IMR-90 (cell line): Measurements from ENCODE around the gene TBX15.

Experiments
- BHLHE40 ChIP-seq: fragments of 150-350 bp; IDR thresholded peaks from 2 replicates; pipeline ENCODE4 v1.6.1; 2016; ENCODE audit warnings: mild to moderate bottlenecking, low read depth, low read length
- CEBPB ChIP-seq: IDR thresholded peaks from 2 replicates; pipeline ENCODE4 v1.6.1; 2012; ENCODE audit warnings: low read depth, low read length, improper control_type of control experiment
- CHD1 ChIP-seq: IDR thresholded peaks from 2 replicates; pipeline ENCODE4 v1.6.1; 2012; ENCODE audit warnings: low read depth, low read length, improper control_type of control experiment
- FOS ChIP-seq: fragments of 150-350 bp; IDR thresholded peaks from 2 replicates; pipeline ENCODE4 v1.6.1; 2016; ENCODE audit warnings: low read depth, low read length
- MAFK ChIP-seq: IDR thresholded peaks from 2 replicates; pipeline ENCODE4 v1.6.1; 2012; ENCODE audit warnings: low read depth, low read length, improper control_type of control experiment
- MXI1 ChIP-seq: IDR thresholded peaks from 2 replicates; pipeline ENCODE4 v1.6.1; 2012; ENCODE audit warnings: low read depth, mild to moderate bottlenecking, low read length, moderate library complexity, borderline replicate concordance
- POLR2A ChIP-seq: IDR thresholded peaks from 2 replicates; pipeline ENCODE4 v1.6.1; 2012; ENCODE audit warnings: mild to moderate bottlenecking, low read depth, low read length
- RAD21 ChIP-seq: IDR thresholded peaks from 2 replicates; pipeline ENCODE4 v1.6.1; 2012; ENCODE audit warnings: low read length, improper control_type of control experiment
- RCOR1 ChIP-seq: IDR thresholded peaks from 2 replicates; pipeline ENCODE4 v1.6.1; 2012; ENCODE audit warnings: mild to moderate bottlenecking, low read length, improper control_type of control experiment; ENCODE audit not compliant: insufficient replicate concordance
- RFX5 ChIP-seq: IDR thresholded peaks from 2 replicates; pipeline ENCODE4 v1.8.0; 2012; ENCODE audit warnings: low read depth, mild to moderate bottlenecking, low read length, moderate library complexity
- SMC3 ChIP-seq: fragments of 150-350 bp; IDR thresholded peaks from 2 replicates; pipeline ENCODE4 v1.6.1; 2016; ENCODE audit warnings: low read depth, mild to moderate bottlenecking, antibody characterized with exemption, low read length, moderate library complexity
- TF ChIP-seq, protein P1 (sequence below): conservative IDR thresholded peaks from 2 replicates; pipeline ENCODE4 v1.5.1; 2012; ENCODE audit warnings: mild to moderate bottlenecking, low read depth, low read length, improper control_type of control experiment

- TF ChIP-seq POLR2A, result no peak
- no peak for TF ChIP-seq SMC3
- TF ChIP-seq MAFK, result no peak
- TF ChIP-seq, protein P1, sequence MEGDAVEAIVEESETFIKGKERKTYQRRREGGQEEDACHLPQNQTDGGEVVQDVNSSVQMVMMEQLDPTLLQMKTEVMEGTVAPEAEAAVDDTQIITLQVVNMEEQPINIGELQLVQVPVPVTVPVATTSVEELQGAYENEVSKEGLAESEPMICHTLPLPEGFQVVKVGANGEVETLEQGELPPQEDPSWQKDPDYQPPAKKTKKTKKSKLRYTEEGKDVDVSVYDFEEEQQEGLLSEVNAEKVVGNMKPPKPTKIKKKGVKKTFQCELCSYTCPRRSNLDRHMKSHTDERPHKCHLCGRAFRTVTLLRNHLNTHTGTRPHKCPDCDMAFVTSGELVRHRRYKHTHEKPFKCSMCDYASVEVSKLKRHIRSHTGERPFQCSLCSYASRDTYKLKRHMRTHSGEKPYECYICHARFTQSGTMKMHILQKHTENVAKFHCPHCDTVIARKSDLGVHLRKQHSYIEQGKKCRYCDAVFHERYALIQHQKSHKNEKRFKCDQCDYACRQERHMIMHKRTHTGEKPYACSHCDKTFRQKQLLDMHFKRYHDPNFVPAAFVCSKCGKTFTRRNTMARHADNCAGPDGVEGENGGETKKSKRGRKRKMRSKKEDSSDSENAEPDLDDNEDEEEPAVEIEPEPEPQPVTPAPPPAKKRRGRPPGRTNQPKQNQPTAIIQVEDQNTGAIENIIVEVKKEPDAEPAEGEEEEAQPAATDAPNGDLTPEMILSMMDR, result no peak
- TF ChIP-seq RCOR1, result no peak
- TF ChIP-seq RAD21, result no peak
- TF ChIP-seq CHD1, result no peak
- no peak for TF ChIP-seq MXI1
- no peak for TF ChIP-seq BHLHE40
- TF ChIP-seq CEBPB, result no peak
- TF ChIP-seq RFX5, result no peak
- no peak for TF ChIP-seq FOS
Measured at GRCh38 chr1:118961156-118961555, 27.0 kb downstream of the TBX15 start.
